Suprapubic skin (tissue), 3 donors: ENCODE results near the gene B4GALNT4.
"Not testable (repeated sequence)": the region's sequence is repeated elsewhere in the genome, so short reads cannot be mapped to it uniquely, and the experiment has no call there.

Source experiments
- POLR2AphosphoS5 ChIP-seq, 3 donors: sonication (generic); formaldehyde crosslinking; IDR thresholded peaks; one replicate each; pipeline ENCODE4 v1.6.1; 2017; ENCODE audit warnings: antibody characterized with exemption in 3 of 3
- TF ChIP-seq, protein P1 (sequence below), 2 donors: fragments of 200-600 bp in 1 of 2; fragments of 450-650 bp in 1 of 2; sonication (generic) in 1 of 2; IDR thresholded peaks; one replicate each; pipeline ENCODE4 v1.5.1; 2016 to 2019; ENCODE audit warnings: antibody characterized with exemption in 2 of 2, mild to moderate bottlenecking in 1 of 2, moderate library complexity in 1 of 2

DNA sequence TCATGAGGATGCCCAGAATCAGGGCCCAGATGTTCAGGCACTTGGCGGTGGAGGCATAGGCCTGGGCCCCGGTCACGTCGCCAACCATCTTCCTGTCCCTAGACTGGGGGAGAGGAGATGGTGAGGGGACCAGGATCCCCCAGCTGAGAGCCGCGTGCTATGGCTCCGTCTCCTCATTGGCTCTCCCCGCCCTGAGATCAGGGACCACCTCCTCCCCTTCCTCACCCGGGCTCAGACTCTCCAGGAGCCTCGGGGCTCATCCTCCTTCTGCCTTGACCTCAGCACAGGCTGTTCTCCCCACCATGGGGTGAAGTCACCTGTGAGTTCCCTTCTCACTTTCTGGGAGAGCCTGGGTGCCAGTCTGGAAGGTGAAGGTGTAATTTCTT, 49.4 kb upstream of the B4GALNT4 start:
- TF ChIP-seq POLR2AphosphoS5 (IDR thresholded peaks at IDR 0.05), result not testable (repeated sequence)
- TF ChIP-seq, protein P1, sequence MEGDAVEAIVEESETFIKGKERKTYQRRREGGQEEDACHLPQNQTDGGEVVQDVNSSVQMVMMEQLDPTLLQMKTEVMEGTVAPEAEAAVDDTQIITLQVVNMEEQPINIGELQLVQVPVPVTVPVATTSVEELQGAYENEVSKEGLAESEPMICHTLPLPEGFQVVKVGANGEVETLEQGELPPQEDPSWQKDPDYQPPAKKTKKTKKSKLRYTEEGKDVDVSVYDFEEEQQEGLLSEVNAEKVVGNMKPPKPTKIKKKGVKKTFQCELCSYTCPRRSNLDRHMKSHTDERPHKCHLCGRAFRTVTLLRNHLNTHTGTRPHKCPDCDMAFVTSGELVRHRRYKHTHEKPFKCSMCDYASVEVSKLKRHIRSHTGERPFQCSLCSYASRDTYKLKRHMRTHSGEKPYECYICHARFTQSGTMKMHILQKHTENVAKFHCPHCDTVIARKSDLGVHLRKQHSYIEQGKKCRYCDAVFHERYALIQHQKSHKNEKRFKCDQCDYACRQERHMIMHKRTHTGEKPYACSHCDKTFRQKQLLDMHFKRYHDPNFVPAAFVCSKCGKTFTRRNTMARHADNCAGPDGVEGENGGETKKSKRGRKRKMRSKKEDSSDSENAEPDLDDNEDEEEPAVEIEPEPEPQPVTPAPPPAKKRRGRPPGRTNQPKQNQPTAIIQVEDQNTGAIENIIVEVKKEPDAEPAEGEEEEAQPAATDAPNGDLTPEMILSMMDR (IDR thresholded peaks at IDR 0.05), result not testable (repeated sequence)
